ENCODE results near the gene JADE3.
"Not testable (repeated sequence)": the region's sequence is repeated elsewhere in the genome, so short reads cannot be mapped to it uniquely, and the experiment has no call there.

GRCh38 chrX:46977046-46977445 is 64.8 kb downstream of the JADE3 start:
- not testable (repeated sequence) for TF ChIP-seq POLR2A, CTCF (IDR thresholded peaks at IDR 0.05)
